GM21529 (cell line): ENCODE measurements around the gene DBN1.

Experiments used
- ATAC-seq: cut with Tn5 transposase; IDR thresholded peaks from one replicate; pipeline ENCODE4 v1.9.1; 2021; ENCODE audit not compliant: unreplicated experiment

The DBN1 gene

DNA sequence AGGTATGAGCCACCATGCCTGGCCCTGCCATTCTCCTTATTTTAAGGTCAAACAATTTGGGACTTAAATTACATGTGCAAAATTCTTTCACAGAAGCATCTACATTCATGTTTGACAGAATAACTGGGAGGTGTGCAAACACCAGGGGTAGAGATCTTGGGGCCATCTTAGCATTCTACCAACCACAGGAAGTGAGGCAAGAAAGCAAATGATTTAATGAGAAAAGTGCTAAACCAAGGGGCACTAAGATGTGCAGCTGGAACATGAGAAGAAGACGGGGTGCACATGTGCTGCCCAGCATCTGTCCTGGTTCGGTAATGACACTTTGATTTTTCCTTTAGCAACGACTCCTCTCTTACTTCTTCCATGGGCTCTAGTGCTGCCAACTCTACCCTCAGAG lies 62.9 kb downstream of the DBN1 start:
- ATAC-seq, result no peak

DNA sequence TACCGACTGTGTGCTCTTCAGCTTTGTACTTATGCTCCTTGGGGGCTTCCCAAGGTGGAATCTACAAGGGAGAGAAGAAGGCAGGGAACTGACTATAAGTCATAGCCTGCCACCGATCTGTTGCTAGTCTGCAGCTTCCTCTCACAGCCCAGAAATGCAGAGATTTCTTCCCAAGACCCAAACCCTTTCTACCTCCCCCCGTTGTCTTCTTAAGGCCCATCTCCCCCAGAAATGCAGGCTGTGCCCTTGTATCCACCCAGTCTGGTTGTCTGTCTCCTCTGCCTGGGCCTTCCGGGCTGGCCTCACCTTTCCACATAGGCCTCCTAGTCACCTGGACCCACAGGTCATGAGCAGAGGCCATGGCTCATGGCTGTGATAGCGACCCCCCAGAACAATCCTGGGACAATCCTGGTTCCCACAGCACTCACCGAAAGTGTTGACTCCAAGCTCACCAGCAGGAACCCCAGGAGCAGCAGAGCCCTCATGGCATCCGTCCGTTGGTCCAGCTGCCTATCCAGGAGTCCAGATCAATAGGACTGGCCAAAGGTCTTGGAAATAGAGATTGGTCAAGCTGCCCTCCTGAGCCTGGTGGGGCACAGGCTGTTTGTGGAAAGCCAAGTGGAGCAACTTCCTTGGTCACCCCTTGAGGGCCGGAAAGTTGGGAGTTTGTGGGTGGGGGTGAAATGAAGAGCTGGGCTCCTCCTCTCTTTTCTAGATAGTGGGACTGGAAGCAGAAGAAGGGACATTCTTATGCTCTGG lies 64.2 kb downstream of the DBN1 start, which contains the start of gene F12:
Gene F12, minus strand, starts transcription at position 522 of the 759 bp plus-strand sequence. Its CDS starts 37 bp downstream, at position 485.
- no peak for ATAC-seq
